Activated T-helper 1 cell treated with anti-CD3 and anti-CD28 coated beads, Interleukin-12 subunit alpha, Interleukin-12 subunit beta, Interleukin-2, Interleukin-4 antibody, amounts not matched to agents 30 ng/mL and 10 ng/mL and 1 ng/mL, durations not matched to agents 14 hours and 24 hours and 36 hours (primary cell): ENCODE results near the gene GRIK2. TPM values are rescaled to one million over a fixed set of nuclear protein-coding genes. Genes with fewer than 3 reads are reported as not detected.

Experiments
- DNase-seq: peaks from one replicate; pipeline ENCODE4 v3.0.0; 2021; ENCODE audit warnings: low spot score
- H3K27ac Mint-ChIP-seq: one replicate; pipeline ENCODE4 v1.8.0; 2021; ENCODE audit warnings: mild to moderate bottlenecking, mixed read lengths
- H3K27me3 Mint-ChIP-seq: one replicate; pipeline ENCODE4 v1.8.0; 2022; ENCODE audit warnings: mild to moderate bottlenecking, moderate library complexity, mixed read lengths; ENCODE audit not compliant: insufficient read depth
- H3K36me3 Mint-ChIP-seq: one replicate; pipeline ENCODE4 v1.8.0; 2021; ENCODE audit warnings: low read depth, mixed read lengths
- H3K4me1 Mint-ChIP-seq: one replicate; pipeline ENCODE4 v1.8.0; 2021; ENCODE audit warnings: low read depth, mixed read lengths
- H3K4me3 Mint-ChIP-seq: one replicate; pipeline ENCODE4 v1.8.0; 2021; ENCODE audit warnings: mild to moderate bottlenecking, moderate library complexity, mixed read lengths
- H3K9me3 Mint-ChIP-seq: one replicate; pipeline ENCODE4 v1.8.0; 2021; ENCODE audit warnings: mixed read lengths
- intact Hi-C: fragments of 100-400 bp; cut with micrococcal nuclease; formaldehyde crosslinking; loops from one replicate; pipeline ENCODE4 v1.15.1; 2024
- total RNA-seq: library from RNA; stranded (reverse); gene quantifications from 2 replicates; pipeline ENCODE4 v1.2.3, GENCODE V29; 2022

GRIK2 gene
- total RNA-seq, 1 donor from 2014 or later = not detected

DNA sequence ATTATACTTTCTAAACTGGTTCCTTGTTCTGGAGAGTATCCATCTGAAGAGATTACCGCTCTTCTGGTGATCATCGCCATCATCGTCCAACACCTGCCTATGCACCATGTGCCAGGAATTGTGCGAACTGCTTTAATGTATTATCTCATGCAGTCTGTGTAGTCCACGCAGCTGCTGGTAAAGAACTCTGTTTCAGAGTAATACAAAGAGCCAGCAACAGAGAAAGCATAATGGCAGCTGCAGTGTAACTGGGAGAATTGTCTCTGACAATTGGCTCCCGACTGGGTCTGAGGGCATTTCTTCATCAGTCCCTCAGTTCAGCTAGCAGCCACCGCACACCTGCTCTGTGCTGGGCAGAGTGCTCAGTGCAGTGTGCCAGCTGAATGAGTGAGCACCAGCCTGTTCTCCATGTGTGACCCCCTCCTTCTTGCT is 383.4 kb downstream of the GRIK2 start:
- Mint-ChIP-seq H3K36me3 (no peaks in the 10 kb centered on the region), H3K4me1 (no peaks in the 10 kb centered on the region)

DNA sequence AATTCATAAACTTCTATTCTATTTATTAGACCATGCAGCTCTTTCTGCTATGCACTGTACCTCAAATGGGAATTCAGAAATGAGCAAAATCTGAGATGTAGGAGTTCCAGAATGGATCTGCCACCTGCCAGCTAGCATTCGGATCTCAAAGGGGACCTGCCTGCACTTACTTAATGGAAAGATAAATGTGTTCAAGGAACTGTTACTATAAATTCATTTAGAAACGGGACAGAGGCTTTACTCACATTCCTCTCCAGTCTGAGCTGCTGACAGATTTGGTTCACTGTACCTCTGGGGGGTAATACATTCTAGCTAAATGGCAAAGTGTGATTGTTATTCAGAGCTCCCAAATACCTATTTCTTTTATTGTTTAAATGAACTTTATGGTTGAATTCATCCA is 384.1 kb downstream of the GRIK2 start:
- Mint-ChIP-seq H3K27ac (no peak overlapping the region), H3K27me3 (no peaks in the 10 kb centered on the region), H3K4me3 (no peak overlapping the region), H3K9me3 (no peaks in the 10 kb centered on the region), H3K36me3 (no peaks in the 10 kb centered on the region), H3K4me1 (no peaks in the 10 kb centered on the region)
- no peak for DNase-seq
- intact Hi-C loops = no loop called here

More for the DNA sequence above, 383.4 kb downstream of the GRIK2 start:
- Mint-ChIP-seq H3K4me3 (no peak overlapping the region), H3K27ac (no peak overlapping the region), H3K27me3 (no peaks in the 10 kb centered on the region), H3K9me3 (no peaks in the 10 kb centered on the region)
- no peak for DNase-seq
- intact Hi-C loops = no loop called here

DNA sequence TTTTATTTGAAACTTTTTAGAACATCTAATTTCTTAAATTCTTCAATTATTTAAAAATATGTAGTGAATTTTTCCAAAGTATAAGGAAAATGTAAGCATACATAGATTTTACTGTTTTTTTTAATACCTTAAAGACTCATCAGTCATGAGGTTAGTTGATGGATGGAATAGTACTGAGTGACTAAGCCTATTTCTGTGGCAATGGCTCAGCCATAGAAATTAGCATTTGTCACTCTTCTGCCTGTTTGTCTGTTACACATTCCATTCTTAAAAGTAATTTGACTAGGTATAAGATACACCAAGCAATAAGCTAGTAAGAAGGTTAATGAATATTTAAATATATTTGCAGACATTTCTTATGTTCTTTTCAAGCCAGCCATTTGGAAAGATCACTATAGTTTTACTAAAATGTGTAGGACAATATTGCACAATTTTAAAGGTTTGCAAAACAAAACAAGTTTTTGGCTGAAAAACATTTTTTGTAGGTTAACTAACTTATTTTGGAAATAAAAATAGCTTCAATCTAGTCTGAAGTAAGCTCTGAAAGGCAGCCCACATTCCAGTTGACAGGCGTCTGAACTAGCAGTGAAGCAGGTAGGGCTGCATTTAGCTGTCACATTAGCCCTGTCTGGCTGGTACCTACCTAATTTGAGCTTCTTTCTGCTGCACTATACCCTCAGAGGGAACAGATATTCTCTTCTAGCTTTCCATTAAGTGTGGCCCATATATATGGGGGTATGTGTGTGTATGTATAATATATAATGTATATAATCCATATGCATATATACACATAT is 385.7 kb downstream of the GRIK2 start:
- intact Hi-C loops = no loop called here
- Mint-ChIP-seq H3K27ac (no peak overlapping the region), H3K36me3 (no peaks in the 10 kb centered on the region), H3K4me3 (no peak overlapping the region), H3K4me1 (no peaks in the 10 kb centered on the region), H3K27me3 (no peaks in the 10 kb centered on the region), H3K9me3 (no peaks in the 10 kb centered on the region)
- no peak for DNase-seq

DNA sequence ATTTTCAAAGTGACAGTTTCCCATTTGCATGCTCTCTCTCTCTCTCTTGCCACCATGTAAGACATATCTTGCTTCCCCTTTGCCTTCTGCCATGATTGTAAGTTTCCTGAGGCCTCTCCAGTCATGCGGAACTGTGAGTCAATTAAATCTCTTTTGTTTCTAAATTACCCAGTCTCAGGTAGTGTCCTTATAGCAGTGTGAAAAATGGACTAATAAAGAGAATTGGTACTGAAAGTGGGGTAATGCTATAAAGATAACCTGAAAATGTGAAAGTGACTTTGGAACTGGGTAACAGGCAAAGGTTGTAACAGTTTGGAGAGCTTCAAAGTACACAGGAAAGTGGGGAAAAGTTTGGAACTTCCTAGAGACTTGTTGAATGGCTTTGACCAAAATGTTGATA is 389.8 kb downstream of the GRIK2 start:
- no peaks in the 10 kb centered on the region for H3K36me3 Mint-ChIP-seq

DNA sequence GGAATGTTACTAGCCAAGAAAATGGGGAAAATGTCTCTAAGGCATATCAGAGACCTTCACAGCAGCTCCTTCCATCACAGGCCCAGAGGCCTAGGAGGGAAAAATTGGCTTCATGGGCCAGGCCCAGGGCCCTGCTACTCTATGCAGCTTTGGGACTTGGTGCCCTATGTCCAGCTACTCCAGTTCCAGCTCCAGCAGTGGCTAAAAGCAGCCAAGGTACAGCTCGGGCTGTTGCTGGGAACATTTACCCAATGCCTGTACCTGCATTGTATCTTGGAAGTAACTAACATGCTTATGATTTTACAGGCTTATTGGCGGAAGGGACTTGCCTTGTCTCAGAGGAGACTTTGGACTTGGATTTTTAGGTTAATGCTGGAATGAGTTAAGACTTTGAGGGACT is 390.6 kb downstream of the GRIK2 start:
- no peaks in the 10 kb centered on the region for H3K36me3 Mint-ChIP-seq
- H3K27ac Mint-ChIP-seq = no peak overlapping the region
- H3K9me3 Mint-ChIP-seq = no peaks in the 10 kb centered on the region
- DNase-seq = no peak
- no peaks in the 10 kb centered on the region for H3K4me1 Mint-ChIP-seq
- intact Hi-C loops = no loop called here
- no peak overlapping the region for H3K4me3 Mint-ChIP-seq
- H3K27me3 Mint-ChIP-seq = no peaks in the 10 kb centered on the region

More for the DNA sequence above, 389.8 kb downstream of the GRIK2 start:
- Mint-ChIP-seq H3K4me1 (no peaks in the 10 kb centered on the region), H3K27ac (no peak overlapping the region), H3K4me3 (no peak overlapping the region), H3K9me3 (no peaks in the 10 kb centered on the region), H3K27me3 (no peaks in the 10 kb centered on the region)
- intact Hi-C loops = no loop called here
- DNase-seq = no peak

DNA sequence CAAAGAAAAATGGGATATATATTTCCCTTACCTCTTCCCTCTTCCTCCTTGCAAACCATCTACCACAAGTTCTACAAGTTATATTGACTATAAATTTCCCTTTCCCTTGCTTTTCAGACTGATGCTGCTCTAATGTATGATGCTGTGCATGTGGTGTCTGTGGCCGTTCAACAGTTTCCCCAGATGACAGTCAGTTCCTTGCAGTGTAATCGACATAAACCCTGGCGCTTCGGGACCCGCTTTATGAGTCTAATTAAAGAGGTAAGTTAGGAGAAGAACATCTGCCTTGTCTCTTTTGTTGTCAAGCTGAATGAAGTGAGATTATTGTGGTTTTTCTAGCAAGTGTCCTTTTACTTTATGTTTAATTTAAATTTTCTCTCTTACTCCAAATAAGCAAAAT is 406.0 kb downstream of the GRIK2 start:
- Mint-ChIP-seq H3K4me3 (no peak overlapping the region), H3K27ac (no peak overlapping the region), H3K9me3 (peaks cover 1% of the 10 kb centered on the region), H3K27me3 (no peaks in the 10 kb centered on the region), H3K36me3 (no peaks in the 10 kb centered on the region), H3K4me1 (no peaks in the 10 kb centered on the region)
- intact Hi-C loops = no loop called here
- DNase-seq = no peak

DNA sequence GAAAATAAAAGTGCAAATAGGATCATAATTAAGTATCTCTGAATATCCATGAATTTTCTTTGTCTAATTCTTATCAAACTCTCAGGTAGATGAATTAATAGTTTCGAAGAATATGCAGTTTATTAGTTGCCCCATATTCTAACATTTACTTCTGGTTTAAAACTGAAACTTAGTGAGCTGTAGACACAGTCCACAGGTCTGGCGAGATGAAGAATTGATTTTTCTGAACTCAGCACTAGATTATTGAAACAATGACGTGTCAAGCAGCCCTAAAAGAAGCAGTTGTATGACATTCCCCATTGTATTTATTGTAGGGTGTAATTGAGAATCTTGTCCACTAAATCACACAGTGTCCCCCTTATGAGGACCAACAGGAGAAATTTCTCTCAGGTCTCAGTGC is 407.1 kb downstream of the GRIK2 start:
- H3K9me3 Mint-ChIP-seq = no peaks in the 10 kb centered on the region

DNA sequence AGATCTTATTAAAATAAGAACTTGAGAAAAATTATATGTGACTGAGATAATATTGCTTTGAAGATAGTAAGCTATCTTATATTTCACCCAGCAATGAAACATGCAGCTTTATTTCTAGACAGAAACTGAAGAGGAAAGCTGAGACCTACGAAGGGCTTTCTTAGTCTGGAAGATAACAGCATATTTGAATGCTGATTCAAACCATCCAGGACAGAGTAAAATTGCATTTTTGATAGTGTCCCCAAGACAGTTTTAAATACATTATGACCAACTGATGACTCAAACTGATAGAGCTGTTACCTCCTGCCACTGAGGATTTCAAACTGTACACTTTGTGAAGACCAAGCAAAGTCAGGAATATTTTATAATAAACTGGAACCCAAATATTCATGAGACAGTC is 409.6 kb downstream of the GRIK2 start:
- Mint-ChIP-seq H3K36me3 (no peaks in the 10 kb centered on the region), H3K27ac (no peak overlapping the region), H3K27me3 (no peaks in the 10 kb centered on the region), H3K4me3 (no peak overlapping the region), H3K9me3 (no peaks in the 10 kb centered on the region), H3K4me1 (no peaks in the 10 kb centered on the region)
- no peak for DNase-seq
- intact Hi-C loops = no loop called here

More for the DNA sequence above, 407.1 kb downstream of the GRIK2 start:
- intact Hi-C loops = no loop called here
- H3K27me3 Mint-ChIP-seq = no peaks in the 10 kb centered on the region
- no peak for DNase-seq
- no peak overlapping the region for H3K4me3 Mint-ChIP-seq
- no peak overlapping the region for H3K27ac Mint-ChIP-seq
- H3K36me3 Mint-ChIP-seq = no peaks in the 10 kb centered on the region
- H3K4me1 Mint-ChIP-seq = no peaks in the 10 kb centered on the region

DNA sequence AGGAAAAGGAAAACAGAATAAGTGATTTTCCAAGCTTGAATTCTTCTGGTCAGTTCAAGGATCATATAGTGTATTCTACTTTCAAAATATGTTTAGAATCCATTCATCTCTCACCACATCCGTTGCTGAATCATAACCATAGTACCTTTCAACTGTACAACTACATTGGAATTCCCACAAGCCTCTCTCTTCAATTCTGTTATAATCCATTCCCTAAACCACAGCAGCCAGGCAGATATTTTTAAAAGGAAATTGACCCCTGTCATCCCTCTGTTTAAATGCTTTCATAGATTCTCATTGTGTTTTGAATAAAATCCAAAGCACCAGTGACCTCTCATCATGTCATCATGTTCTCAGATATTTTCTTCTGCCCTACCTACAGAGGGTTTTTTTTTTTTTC is 412.7 kb downstream of the GRIK2 start:
- Mint-ChIP-seq H3K4me1 (no peaks in the 10 kb centered on the region), H3K27ac (no peak overlapping the region), H3K27me3 (no peaks in the 10 kb centered on the region), H3K9me3 (no peaks in the 10 kb centered on the region), H3K36me3 (no peaks in the 10 kb centered on the region), H3K4me3 (no peak overlapping the region)
- no peak for DNase-seq
- intact Hi-C loops = no loop called here

DNA sequence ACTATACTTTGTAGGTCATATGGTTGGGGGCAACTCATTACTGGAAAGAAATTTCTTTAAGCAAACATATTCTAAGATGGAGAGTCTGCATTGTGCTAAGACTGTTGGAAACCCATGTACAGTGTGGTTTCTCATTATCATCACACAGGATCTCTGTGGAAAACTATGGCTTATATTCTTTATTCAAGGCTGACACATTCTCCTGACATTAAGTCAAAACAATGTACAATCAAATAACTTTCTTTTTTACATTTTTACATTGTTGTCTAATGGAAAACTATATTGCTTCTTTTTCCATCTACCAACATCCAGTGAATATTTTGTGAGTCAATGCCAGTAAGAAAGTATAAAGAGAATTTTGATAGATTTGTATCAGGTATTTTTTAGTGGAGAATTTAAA is 417.6 kb downstream of the GRIK2 start:
- DNase-seq = no peak
- Mint-ChIP-seq H3K27me3 (peaks cover 2% of the 10 kb centered on the region), H3K9me3 (no peaks in the 10 kb centered on the region), H3K36me3 (no peaks in the 10 kb centered on the region), H3K27ac (no peak overlapping the region), H3K4me3 (no peak overlapping the region), H3K4me1 (no peaks in the 10 kb centered on the region)
- intact Hi-C loops = no loop called here

DNA sequence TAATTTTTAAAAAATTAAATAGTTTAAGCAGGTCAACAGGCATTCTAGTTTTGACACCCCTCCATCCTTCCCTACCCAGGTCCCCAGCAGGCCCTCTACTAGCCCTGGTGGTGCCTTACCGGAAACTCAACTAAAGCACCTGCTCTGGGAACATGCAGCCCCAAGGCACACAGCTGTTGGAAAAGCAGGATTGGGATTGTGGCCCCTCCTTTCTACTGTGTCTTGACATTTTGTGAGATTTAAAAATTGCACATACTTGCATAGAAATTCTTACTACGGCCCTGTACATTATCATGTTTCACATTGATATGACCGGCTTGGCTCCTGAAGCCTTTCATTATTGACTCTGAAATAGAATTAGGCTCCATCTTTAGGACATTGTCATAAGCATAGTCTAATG is 423.2 kb downstream of the GRIK2 start:
- Mint-ChIP-seq H3K27ac (no peak overlapping the region), H3K36me3 (no peaks in the 10 kb centered on the region), H3K4me3 (no peak overlapping the region), H3K27me3 (peaks cover 2% of the 10 kb centered on the region), H3K9me3 (no peaks in the 10 kb centered on the region), H3K4me1 (no peaks in the 10 kb centered on the region)
- DNase-seq = no peak
- intact Hi-C loops = no loop called here

DNA sequence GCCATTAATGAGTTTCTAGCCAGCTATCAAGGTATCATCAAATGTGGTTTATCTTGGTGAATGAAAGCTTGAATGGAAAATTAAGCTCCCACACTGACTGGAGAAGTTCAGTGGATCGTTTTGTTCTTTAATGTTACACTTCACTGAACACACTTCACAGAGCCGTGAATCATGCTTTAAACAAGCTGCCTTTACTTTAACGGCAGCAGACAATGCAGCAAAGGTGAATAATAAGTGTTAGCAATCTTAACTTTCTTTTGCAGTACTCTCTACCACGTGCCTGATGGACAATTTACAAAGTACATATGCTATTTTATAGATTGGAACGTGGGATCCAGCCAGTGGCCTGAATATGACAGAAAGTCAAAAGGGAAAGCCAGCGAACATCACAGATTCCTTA is 424.5 kb downstream of the GRIK2 start:
- Mint-ChIP-seq H3K36me3 (no peaks in the 10 kb centered on the region), H3K4me1 (no peaks in the 10 kb centered on the region), H3K9me3 (no peaks in the 10 kb centered on the region), H3K27ac (no peak overlapping the region), H3K4me3 (no peak overlapping the region), H3K27me3 (peaks cover 2% of the 10 kb centered on the region)
- DNase-seq = no peak
- intact Hi-C loops = no loop called here

DNA sequence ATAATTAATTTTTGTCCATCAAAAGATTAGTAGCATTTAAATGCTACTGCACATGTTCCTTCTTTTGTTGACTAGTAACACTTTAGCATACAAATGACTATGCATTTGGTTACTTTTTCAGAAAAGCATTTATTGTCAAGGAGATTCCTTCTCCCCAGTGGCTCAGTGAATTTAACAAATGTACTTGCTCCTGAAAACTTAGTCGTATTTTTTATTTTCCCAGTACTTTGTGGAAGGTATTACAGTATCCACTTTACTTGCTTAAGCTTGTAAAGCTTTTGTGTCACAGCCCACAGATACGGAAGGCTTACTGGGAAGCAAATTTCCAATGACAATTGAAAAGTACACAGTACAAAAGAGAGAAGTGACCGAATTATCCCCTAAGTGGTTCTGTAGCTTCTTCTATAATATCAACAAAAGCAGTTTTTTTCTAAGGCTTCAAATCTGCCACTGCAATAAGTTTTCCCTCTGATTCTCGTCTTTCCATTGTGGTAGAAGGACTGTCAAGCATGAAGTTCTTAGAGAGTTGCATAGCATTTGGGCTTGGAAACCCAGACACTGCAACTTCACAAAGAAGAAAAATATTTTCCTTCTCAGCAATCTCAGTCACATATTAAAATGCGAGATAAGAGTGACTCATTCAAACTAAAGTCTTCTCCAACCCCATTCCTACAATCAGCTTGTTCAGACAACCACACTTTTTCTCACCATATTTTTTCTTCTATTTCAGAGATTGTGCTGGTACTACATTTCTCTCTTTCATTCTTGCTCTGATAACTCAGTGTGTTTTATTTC is 431.2 kb downstream of the GRIK2 start:
- intact Hi-C loops = no loop called here
- H3K9me3 Mint-ChIP-seq = peaks cover 23% of the 10 kb centered on the region
- H3K27ac Mint-ChIP-seq = no peak overlapping the region
- H3K27me3 Mint-ChIP-seq = no peaks in the 10 kb centered on the region
- no peaks in the 10 kb centered on the region for H3K4me1 Mint-ChIP-seq
- DNase-seq = no peak
- H3K4me3 Mint-ChIP-seq = no peak overlapping the region
- H3K36me3 Mint-ChIP-seq = no peaks in the 10 kb centered on the region
